GM12891 (cell line): Measurements from ENCODE around the gene SCRN2.

Source experiments
- POLR2A ChIP-seq: IDR thresholded peaks from 2 replicates; pipeline ENCODE4 v1.6.1; 2011; ENCODE audit warnings: low read depth, low read length, control low read depth
- POLR2AphosphoS5 ChIP-seq: IDR thresholded peaks from 2 replicates; pipeline ENCODE4 v1.6.1; 2011; ENCODE audit warnings: low read depth, low read length, control low read depth
- SPI1 ChIP-seq: IDR thresholded peaks from 2 replicates; pipeline ENCODE4 v1.6.1; 2011; ENCODE audit warnings: low read depth, low read length, control low read depth
- TAF1 ChIP-seq: IDR thresholded peaks from 2 replicates; pipeline ENCODE4 v1.6.1; 2011; ENCODE audit warnings: low read depth, low read length, control low read depth

- TF ChIP-seq POLR2A (no peak), POLR2AphosphoS5 (no peak), SPI1 (no peak), TAF1 (no peak)
These were observed 50.0 kb downstream of the SCRN2 start for GRCh38 chr17:47791025-47791424.
